Smooth muscle cell (in vitro differentiated cells): ENCODE results near the gene GTF2I. TPM values are rescaled to one million over a fixed set of nuclear protein-coding genes. Genes with fewer than 3 reads are reported as not detected.
"Not testable (repeated sequence)": the region's sequence is repeated elsewhere in the genome, so short reads cannot be mapped to it uniquely, and the experiment has no call there.

Source experiments
- DNase-seq: peaks from one replicate; lab custom pipeline; 2025; ENCODE audit not compliant: unreplicated experiment; lab: John Stamatoyannopoulos, UW
- H2AFZ ChIP-seq: fragments of 200-600 bp; sonication (generic); 2 replicates; pipeline ENCODE4 v1.6.0; 2016; ENCODE audit warnings: antibody characterized with exemption, low read depth, mild to moderate bottlenecking
- H3F3A ChIP-seq: fragments of 200-600 bp; sonication (generic); 2 replicates; pipeline ENCODE4 v1.6.0; 2017; ENCODE audit warnings: antibody characterized with exemption, low read depth
- H3K27ac ChIP-seq: fragments of 200-600 bp; sonication (generic); 2 replicates; pipeline ENCODE4 v1.5.1; 2016; ENCODE audit warnings: low read depth, mild to moderate bottlenecking
- H3K27me3 ChIP-seq: fragments of 200-600 bp; sonication (generic); 2 replicates; pipeline ENCODE4 v1.6.1; 2016; ENCODE audit warnings: low read depth, mild to moderate bottlenecking
- H3K36me3 ChIP-seq: fragments of 200-600 bp; sonication (generic); 2 replicates; pipeline ENCODE4 v1.5.1; 2016; ENCODE audit warnings: low read depth
- H3K4me1 ChIP-seq: fragments of 200-600 bp; sonication (generic); 2 replicates; pipeline ENCODE4 v1.5.1; 2016; ENCODE audit warnings: low read depth
- H3K4me2 ChIP-seq: fragments of 200-600 bp; sonication (generic); 2 replicates; pipeline ENCODE4 v1.6.0; 2016; ENCODE audit warnings: mild to moderate bottlenecking
- H3K4me3 ChIP-seq: fragments of 200-600 bp; sonication (generic); 2 replicates; pipeline ENCODE4 v1.5.1; 2016; ENCODE audit warnings: mild to moderate bottlenecking
- H3K79me2 ChIP-seq: fragments of 200-600 bp; sonication (generic); 2 replicates; pipeline ENCODE4 v1.6.0; 2016; ENCODE audit warnings: low read depth, mild to moderate bottlenecking
- H3K9ac ChIP-seq: fragments of 200-600 bp; sonication (generic); 2 replicates; pipeline ENCODE4 v1.6.0; 2016; ENCODE audit warnings: low read depth
- H3K9me3 ChIP-seq: fragments of 200-600 bp; sonication (generic); replicated peaks from 2 replicates; pipeline ENCODE4 v1.5.1; 2016; ENCODE audit warnings: low read depth
- H4K20me1 ChIP-seq: fragments of 200-600 bp; sonication (generic); 2 replicates; pipeline ENCODE4 v1.6.0; 2016; ENCODE audit warnings: low read depth
- WGBS: methylation state at CpG from one replicate; pipeline ENCODE4 v1.1.7; 2016; ENCODE audit warnings: low lambda C conversion rate; 5-methylcytosine and 5-hydroxymethylcytosine counted together
- polyA plus RNA-seq: library from polyadenylated mRNA; unstranded; fragments of >200 nt; fragmentation: Nextera tagmentation; extraction: Ambion mirVana; gene quantifications from 2 replicates; pipeline ENCODE4 v1.2.1, GENCODE V29; 2016
- total RNA-seq: library from RNA; depleted of rRNA; stranded (reverse); fragments of >200 nt; gene quantifications from 2 replicates; pipeline ENCODE4 v1.2.3, GENCODE V29; 2014

The GTF2I gene
- total and polyA plus RNA-seq, 2 experiments from 2014 or later, result 63.9 to 90.7 TPM

GRCh38 chr7:74797848-74798622 lies 140.5 kb downstream of the GTF2I start:
- not testable (repeated sequence) for H2AFZ ChIP-seq, H3K9me3 ChIP-seq, H3K9ac ChIP-seq, H3K79me2 ChIP-seq, H4K20me1 ChIP-seq, DNase-seq, H3K27me3 ChIP-seq, H3K36me3 ChIP-seq, H3K27ac ChIP-seq, H3K4me2 ChIP-seq, H3F3A ChIP-seq, H3K4me1 ChIP-seq, H3K4me3 ChIP-seq
- WGBS, result 99% methylated on average over 9 of the region's 27 CpGs

- not testable (repeated sequence) for H4K20me1 ChIP-seq, DNase-seq, H3K4me2 ChIP-seq, H3K27me3 ChIP-seq, H3K9me3 ChIP-seq, H2AFZ ChIP-seq, H3F3A ChIP-seq, H3K4me1 ChIP-seq, H3K27ac ChIP-seq, H3K79me2 ChIP-seq, H3K9ac ChIP-seq, H3K36me3 ChIP-seq, H3K4me3 ChIP-seq
- WGBS, result 47% methylated on average over 1 of the region's 4 CpGs
Measured at GRCh38 chr7:74798644-74799043, 141.1 kb downstream of the GTF2I start.

Other genes starting within 250 kb of the GTF2I start
- gene GTF2IRD1, start 203.8 kb upstream of the GTF2I start, total RNA-seq, result 18.3 and 20.0 TPM in 2 replicates
- 38.5 and 41.5 TPM in 2 replicates for gene GTF2IRD1, start 203.8 kb upstream of the GTF2I start, polyA plus RNA-seq
- 0.54 TPM in 1 of 2 replicates, not detected in the other for gene NCF1, start 116.3 kb downstream of the GTF2I start, total RNA-seq
- gene NCF1, start 116.3 kb downstream of the GTF2I start, polyA plus RNA-seq, result 0.44 and 0.90 TPM in 2 replicates
- 3.0 and 4.6 TPM in 2 replicates for gene GTF2IRD2, start 193.9 kb downstream of the GTF2I start, total RNA-seq
- gene GTF2IRD2, start 193.9 kb downstream of the GTF2I start, polyA plus RNA-seq, result 9.2 and 18.9 TPM in 2 replicates